Bronchial epithelial cell (primary cell): ENCODE measurements around the gene PEAK1. TPM values are rescaled to one million over a fixed set of nuclear protein-coding genes. Genes with fewer than 3 reads are reported as not detected.
A peak's percentile ranks its signal among the peaks of the same experiment; 100 is the strongest.
"Not testable (repeated sequence)": the region's sequence is repeated elsewhere in the genome, so short reads cannot be mapped to it uniquely, and the experiment has no call there.

Experiments
- DNase-seq: peaks from one replicate; pipeline ENCODE4 v3.0.0-alpha.2; 2010; ENCODE audit warnings: low read depth
- FAIRE-seq: peaks from 2 replicates; lab custom pipeline; 2011; peaks lifted over from hg19 to GRCh38; lab: Jason Lieb, UNC
- H3K27me3 ChIP-seq: 2 replicates; pipeline ENCODE4 v1.5.1; 2011; ENCODE audit warnings: low read length; ENCODE audit not compliant: control insufficient read depth, insufficient read depth
- H3K36me3 ChIP-seq: 2 replicates; pipeline ENCODE4 v1.5.1; 2011; ENCODE audit warnings: low read length; ENCODE audit not compliant: control insufficient read depth, insufficient read depth
- H3K4me3 ChIP-seq: 2 replicates; pipeline ENCODE4 v1.5.1; 2011; ENCODE audit warnings: mild to moderate bottlenecking, low read depth, low read length, control low read depth
- CTCF ChIP-seq: IDR thresholded peaks from 2 replicates; pipeline ENCODE4 v1.5.1; 2011; ENCODE audit warnings: mild to moderate bottlenecking, moderate library complexity, low read length, control low read depth, inconsistent platforms; ENCODE audit not compliant: insufficient read depth, severe bottlenecking
- total RNA-seq: library from RNA; depleted of rRNA; stranded (reverse); fragments of >200 nt; gene quantifications from 2 replicates; pipeline ENCODE4 v1.2.1, GENCODE V29; 2014

PEAK1 gene
- total RNA-seq, 1 donor from 2014 or later, result 3.7 TPM

- H3K36me3 ChIP-seq, result no peaks in the 10 kb centered on the region
- no peak overlapping the region for H3K4me3 ChIP-seq
- no peak for TF ChIP-seq CTCF
- FAIRE-seq (no peak), DNase-seq (peak; percentile 5)
- H3K27me3 ChIP-seq, result no peaks in the 10 kb centered on the region
These were observed 239.1 kb downstream of the PEAK1 start for GRCh38 chr15:77180757-77181156.

GRCh38 chr15:77180270-77180669 lies 239.6 kb downstream of the PEAK1 start:
- Histone ChIP-seq H3K27me3 (no peaks in the 10 kb centered on the region), H3K4me3 (no peak overlapping the region), H3K36me3 (no peaks in the 10 kb centered on the region)
- DNase-seq, result no peak
- no peak for TF ChIP-seq CTCF
- no peak for FAIRE-seq

GRCh38 chr15:77179541-77179998 lies 240.3 kb downstream of the PEAK1 start:
- FAIRE-seq (no peak), DNase-seq (no peak)
- Histone ChIP-seq H3K36me3 (no peaks in the 10 kb centered on the region), H3K27me3 (no peaks in the 10 kb centered on the region), H3K4me3 (no peak overlapping the region)
- no peak for TF ChIP-seq CTCF

GRCh38 chr15:77178411-77178810 lies 241.5 kb downstream of the PEAK1 start:
- DNase-seq, result no peak
- no peak for TF ChIP-seq CTCF
- H3K4me3 ChIP-seq, result no peak overlapping the region
- no peaks in the 10 kb centered on the region for H3K27me3 ChIP-seq
- no peaks in the 10 kb centered on the region for H3K36me3 ChIP-seq
- no peak for FAIRE-seq

GRCh38 chr15:77176148-77176547 lies 243.8 kb downstream of the PEAK1 start:
- not testable (repeated sequence) for H3K4me3 ChIP-seq, H3K27me3 ChIP-seq, H3K36me3 ChIP-seq, DNase-seq, FAIRE-seq

GRCh38 chr15:77173487-77173886 lies 246.4 kb downstream of the PEAK1 start:
- no peak overlapping the region for H3K4me3 ChIP-seq
- DNase-seq, result no peak
- H3K36me3 ChIP-seq, result no peaks in the 10 kb centered on the region
- no peak for FAIRE-seq
- TF ChIP-seq CTCF, result no peak
- H3K27me3 ChIP-seq, result no peaks in the 10 kb centered on the region
